ENCODE results near the gene PIK3CG.

DNA sequence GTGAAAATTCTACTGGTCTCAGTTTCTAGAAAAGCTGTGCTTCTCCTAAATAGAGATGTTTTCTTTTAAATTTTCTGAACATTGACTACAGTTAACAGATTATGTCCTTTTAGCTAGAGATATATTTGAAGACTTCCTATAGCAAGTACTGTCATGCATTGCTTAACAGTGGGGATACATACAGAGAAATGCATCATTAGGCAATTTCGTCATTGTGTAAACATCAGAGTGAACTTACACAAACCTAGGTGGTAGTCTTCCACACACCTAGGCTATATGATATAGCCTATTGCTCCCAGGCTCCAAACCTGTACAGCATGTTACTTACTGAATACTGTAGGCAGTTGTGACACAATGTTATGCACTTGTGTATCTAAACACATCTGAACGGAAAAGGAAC, 28.5 kb downstream of the PIK3CG start:
- TF ChIP-seq RB1 (IDR thresholded peaks at IDR 0.05; ENCODE audit: borderline replicate concordance) = no peak
- TF ChIP-seq TAF1 (IDR thresholded peaks at IDR 0.05; ENCODE audit: borderline replicate concordance, low read depth, low read length) = no peak
- TF ChIP-seq POLR2A (IDR thresholded peaks at IDR 0.05; ENCODE audit: low read depth, low read length) = no peak
- TF ChIP-seq BRCA1 (IDR thresholded peaks at IDR 0.05; ENCODE audit: low read depth, low read length) = no peak
- no peak for TF ChIP-seq CTCF (IDR thresholded peaks at IDR 0.05 in 2 of 3, conservative IDR thresholded peaks at IDR 0.05 in 1 of 3; ENCODE audit: control insufficient read depth in 2 of 3, extremely low read depth in 1 of 3, insufficient read depth in 1 of 3, low read depth in 3 of 3, low read length in 3 of 3)
- TF ChIP-seq SMC3 (IDR thresholded peaks at IDR 0.05; ENCODE audit: borderline replicate concordance, low read length) = no peak
- no peak for TF ChIP-seq CREM (IDR thresholded peaks at IDR 0.05; ENCODE audit: low read depth)
- no peak for TF ChIP-seq TCF7 (IDR thresholded peaks at IDR 0.05; ENCODE audit: borderline replicate concordance)
- no peak for TF ChIP-seq NRF1 (conservative IDR thresholded peaks at IDR 0.05; ENCODE audit: low read depth, low read length)
- no peak for TF ChIP-seq ZSCAN29 (IDR thresholded peaks at IDR 0.05)
- TF ChIP-seq FOXM1 (IDR thresholded peaks at IDR 0.05; ENCODE audit: low read depth, low read length) = no peak
- no peak for TF ChIP-seq EP300 (IDR thresholded peaks at IDR 0.05; ENCODE audit: borderline replicate concordance in 1 of 2, control insufficient read depth in 1 of 2, low read depth in 2 of 2, low read length in 2 of 2)
- TF ChIP-seq CREB1 (IDR thresholded peaks at IDR 0.05; ENCODE audit: low read depth) = no peak
- TF ChIP-seq HSF1 (IDR thresholded peaks at IDR 0.05; ENCODE audit: low read depth, low read length) = no peak
